Measurements from ENCODE around the gene ARHGAP1. TPM values are rescaled to one million over a fixed set of nuclear protein-coding genes. Genes with fewer than 3 reads are reported as not detected.

ARHGAP1 gene
- total RNA-seq, 2 experiments from 2014 or later, result 33.7 to 36.3 TPM

DNA sequence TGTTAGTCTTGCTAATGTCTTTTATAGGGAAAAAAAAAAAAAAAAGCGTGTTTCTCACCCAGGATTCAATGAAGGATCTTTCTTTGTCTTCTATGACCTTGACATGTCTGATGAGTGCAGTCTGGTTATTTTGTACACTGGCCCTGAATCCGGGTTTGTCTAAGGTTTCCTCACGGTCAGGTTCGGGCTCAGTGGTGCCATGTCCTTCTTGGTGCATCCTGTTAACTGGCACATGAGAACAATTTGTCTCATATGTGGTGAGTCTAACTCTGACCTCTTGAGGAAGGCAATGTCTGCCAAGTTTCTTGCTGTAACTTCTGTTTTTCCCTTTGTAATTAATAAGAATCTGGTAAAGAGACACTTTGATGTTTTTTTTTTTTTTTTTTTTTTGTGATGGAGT lies 31.1 kb upstream of the ARHGAP1 start:
- TF ChIP-seq, protein P1, sequence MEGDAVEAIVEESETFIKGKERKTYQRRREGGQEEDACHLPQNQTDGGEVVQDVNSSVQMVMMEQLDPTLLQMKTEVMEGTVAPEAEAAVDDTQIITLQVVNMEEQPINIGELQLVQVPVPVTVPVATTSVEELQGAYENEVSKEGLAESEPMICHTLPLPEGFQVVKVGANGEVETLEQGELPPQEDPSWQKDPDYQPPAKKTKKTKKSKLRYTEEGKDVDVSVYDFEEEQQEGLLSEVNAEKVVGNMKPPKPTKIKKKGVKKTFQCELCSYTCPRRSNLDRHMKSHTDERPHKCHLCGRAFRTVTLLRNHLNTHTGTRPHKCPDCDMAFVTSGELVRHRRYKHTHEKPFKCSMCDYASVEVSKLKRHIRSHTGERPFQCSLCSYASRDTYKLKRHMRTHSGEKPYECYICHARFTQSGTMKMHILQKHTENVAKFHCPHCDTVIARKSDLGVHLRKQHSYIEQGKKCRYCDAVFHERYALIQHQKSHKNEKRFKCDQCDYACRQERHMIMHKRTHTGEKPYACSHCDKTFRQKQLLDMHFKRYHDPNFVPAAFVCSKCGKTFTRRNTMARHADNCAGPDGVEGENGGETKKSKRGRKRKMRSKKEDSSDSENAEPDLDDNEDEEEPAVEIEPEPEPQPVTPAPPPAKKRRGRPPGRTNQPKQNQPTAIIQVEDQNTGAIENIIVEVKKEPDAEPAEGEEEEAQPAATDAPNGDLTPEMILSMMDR (IDR thresholded peaks at IDR 0.05), result no peak
- H3K27ac Mint-ChIP-seq, result no peak overlapping the region
- Histone ChIP-seq H3K36me3 (ENCODE audit: insufficient read depth, low read length) (no peaks in the 10 kb centered on the region), H3K27ac (ENCODE audit: low read depth in 1 of 2, low read length in 2 of 2) (no peak overlapping the region), H3K27me3 (ENCODE audit: control insufficient read depth in 1 of 2, insufficient read depth in 2 of 2, low read length in 2 of 2) (no peaks in the 10 kb centered on the region), H3K4me1 (ENCODE audit: insufficient read depth, low read length) (no peaks in the 10 kb centered on the region), H3K4me3 (ENCODE audit: low read length) (no peak overlapping the region), H3K9me3 (ENCODE audit: control insufficient read depth in 1 of 2, insufficient read depth in 1 of 2, low read length in 2 of 2) (no peaks in the 10 kb centered on the region)
- POLR2A ChIA-PET, result no interaction called here
- intact Hi-C loops (cut with DNase I, micrococcal nuclease), result no loop called here
- no peak for DNase-seq
- H3K4me3 Mint-ChIP-seq, result no peak overlapping the region
- H3K9me3 Mint-ChIP-seq, result no peaks in the 10 kb centered on the region
- H3K4me1 Mint-ChIP-seq (ENCODE audit: low read depth), result no peaks in the 10 kb centered on the region
- no peaks in the 10 kb centered on the region for H3K36me3 Mint-ChIP-seq (ENCODE audit: low read depth)
- no peaks in the 10 kb centered on the region for H3K27me3 Mint-ChIP-seq
- ATAC-seq (ENCODE audit: poor library complexity), result no peak
- CTCF ChIA-PET, result no interaction called here

- POLR2A ChIA-PET, result no interaction called here
These were observed 28.9 kb upstream of the ARHGAP1 start for GRCh38 chr11:46729110-46730027.

DNA sequence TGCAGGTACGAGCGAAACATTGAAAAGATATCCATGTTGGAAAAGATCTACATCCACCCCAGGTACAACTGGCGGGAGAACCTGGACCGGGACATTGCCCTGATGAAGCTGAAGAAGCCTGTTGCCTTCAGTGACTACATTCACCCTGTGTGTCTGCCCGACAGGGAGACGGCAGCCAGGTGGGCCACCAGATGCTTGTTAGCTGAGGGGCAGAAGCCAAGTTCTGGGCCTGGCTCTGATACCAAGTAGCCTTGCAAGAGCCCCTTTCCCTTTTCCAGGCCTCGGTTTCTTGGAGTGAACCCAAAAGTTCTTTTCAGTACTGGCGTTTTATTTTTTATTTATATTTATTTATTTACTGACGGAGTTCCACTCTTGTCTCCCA lies 28.2 kb upstream of the ARHGAP1 start:
- no peaks in the 10 kb centered on the region for H3K4me1 Mint-ChIP-seq (ENCODE audit: low read depth)
- TF ChIP-seq, protein P1 (IDR thresholded peaks at IDR 0.05), result no peak
- Histone ChIP-seq H3K4me1 (ENCODE audit: insufficient read depth, low read length) (no peaks in the 10 kb centered on the region), H3K27ac (ENCODE audit: low read depth in 1 of 2, low read length in 2 of 2) (no peak overlapping the region), H3K27me3 (ENCODE audit: control insufficient read depth in 1 of 2, insufficient read depth in 2 of 2, low read length in 2 of 2) (no peaks in the 10 kb centered on the region), H3K9me3 (ENCODE audit: control insufficient read depth in 1 of 2, insufficient read depth in 1 of 2, low read length in 2 of 2) (no peaks in the 10 kb centered on the region), H3K4me3 (ENCODE audit: low read length) (no peak overlapping the region), H3K36me3 (ENCODE audit: insufficient read depth, low read length) (no peaks in the 10 kb centered on the region)
- intact Hi-C loops (cut with DNase I, micrococcal nuclease), result no loop called here
- H3K36me3 Mint-ChIP-seq (ENCODE audit: low read depth), result no peaks in the 10 kb centered on the region
- ChIA-PET POLR2A (no interaction called here), CTCF (no interaction called here)
- H3K27me3 Mint-ChIP-seq, result no peaks in the 10 kb centered on the region
- no peak overlapping the region for H3K4me3 Mint-ChIP-seq
- DNase-seq, result no peak
- H3K27ac Mint-ChIP-seq, result no peak overlapping the region
- no peaks in the 10 kb centered on the region for H3K9me3 Mint-ChIP-seq
- no peak for ATAC-seq (ENCODE audit: poor library complexity)

More at GRCh38 chr11:46729110-46730027, 28.9 kb upstream of the ARHGAP1 start:
- Histone ChIP-seq H3K36me3 (ENCODE audit: insufficient read depth, low read length) (no peaks in the 10 kb centered on the region), H3K27me3 (ENCODE audit: control insufficient read depth in 1 of 2, insufficient read depth in 2 of 2, low read length in 2 of 2) (no peaks in the 10 kb centered on the region), H3K4me1 (ENCODE audit: insufficient read depth, low read length) (no peaks in the 10 kb centered on the region), H3K4me3 (ENCODE audit: low read length) (no peak overlapping the region), H3K27ac (ENCODE audit: low read depth in 1 of 2, low read length in 2 of 2) (no peak overlapping the region), H3K9me3 (ENCODE audit: control insufficient read depth in 1 of 2, insufficient read depth in 1 of 2, low read length in 2 of 2) (no peaks in the 10 kb centered on the region)
- Mint-ChIP-seq H3K4me3 (no peak overlapping the region), H3K4me1 (ENCODE audit: low read depth) (no peaks in the 10 kb centered on the region), H3K36me3 (ENCODE audit: low read depth) (no peaks in the 10 kb centered on the region), H3K27ac (no peak overlapping the region), H3K27me3 (no peaks in the 10 kb centered on the region), H3K9me3 (no peaks in the 10 kb centered on the region)
- ATAC-seq (ENCODE audit: poor library complexity) (no peak), DNase-seq (no peak)
- CTCF ChIA-PET, result no interaction called here
- intact Hi-C loops (cut with DNase I, micrococcal nuclease), result no loop called here
- TF ChIP-seq, protein P1 (IDR thresholded peaks at IDR 0.05), result no peak
